Measurements from ENCODE around the gene TDP1.

- TF ChIP-seq CTCF (IDR thresholded peaks at IDR 0.05) (no peak), POLR2A (IDR thresholded peaks at IDR 0.05) (no peak)
Observed at GRCh38 chr14:89936654-89937185, 19.0 kb upstream of the TDP1 start.

Measured in lower leg skin (tissue), 3 donors.